ENCODE measurements around the gene PIEZO2. TPM values are rescaled to one million over a fixed set of nuclear protein-coding genes. Genes with fewer than 3 reads are reported as not detected.

The PIEZO2 gene
- total RNA-seq, 4 donors from 2014 or later = 2.4 to 5.2 (median 3.3) TPM

GRCh38 chr18:10789180-10789579, 360.2 kb downstream of the PIEZO2 start:
- no peaks in the 10 kb centered on the region for H3K27me3 ChIP-seq
- H3K9me3 ChIP-seq = no peaks in the 10 kb centered on the region
- H3K4me3 ChIP-seq = no peak overlapping the region
- 79% methylated on average over 2 of the region's 2 CpGs for WGBS
- intact Hi-C loops (cut with DNase I) = no loop called here
- no peak overlapping the region for H3K27ac ChIP-seq (replicated peaks in 1 of 4)
- no peak for DNase-seq (ENCODE audit: extremely low spot score)
- TF ChIP-seq POLR2A (IDR thresholded peaks at IDR 0.05; ENCODE audit: low read depth) (no peak), EP300 (IDR thresholded peaks at IDR 0.05) (no peak), POLR2AphosphoS5 (IDR thresholded peaks at IDR 0.05) (no peak), CTCF (IDR thresholded peaks at IDR 0.05) (no peak)
- no peaks in the 10 kb centered on the region for H3K36me3 ChIP-seq
- no peaks in the 10 kb centered on the region for H3K4me1 ChIP-seq

- no peaks in the 10 kb centered on the region for H3K36me3 ChIP-seq
- H3K4me3 ChIP-seq = no peak overlapping the region
- intact Hi-C loops (cut with DNase I) = no loop called here
- WGBS = 50% methylated on average over 5 of the region's 5 CpGs
- no peaks in the 10 kb centered on the region for H3K27me3 ChIP-seq
- TF ChIP-seq EP300 (IDR thresholded peaks at IDR 0.05) (no peak), CTCF (IDR thresholded peaks at IDR 0.05) (peak; percentile 40 to 62 (median 40)), POLR2AphosphoS5 (IDR thresholded peaks at IDR 0.05) (no peak)
- no peaks in the 10 kb centered on the region for H3K4me1 ChIP-seq
- H3K9me3 ChIP-seq = no peaks in the 10 kb centered on the region
- DNase-seq (ENCODE audit: extremely low spot score) = peak; percentile 91
- no peak overlapping the region for H3K27ac ChIP-seq (replicated peaks in 1 of 4)
Measured at GRCh38 chr18:10787293-10787901, 362.0 kb downstream of the PIEZO2 start.

- H3K36me3 ChIP-seq = no peaks in the 10 kb centered on the region
- H3K27me3 ChIP-seq = no peaks in the 10 kb centered on the region
- peak; percentile 57 for DNase-seq (ENCODE audit: extremely low spot score)
- intact Hi-C loops (cut with DNase I) = no loop called here
- no peak overlapping the region for H3K4me3 ChIP-seq
- H3K4me1 ChIP-seq = no peaks in the 10 kb centered on the region
- no peak for TF ChIP-seq EP300 (IDR thresholded peaks at IDR 0.05)
- TF ChIP-seq CTCF (IDR thresholded peaks at IDR 0.05) = no peak
- TF ChIP-seq POLR2AphosphoS5 (IDR thresholded peaks at IDR 0.05) = no peak
- no peak for TF ChIP-seq POLR2A (IDR thresholded peaks at IDR 0.05; ENCODE audit: low read depth)
- H3K9me3 ChIP-seq = no peaks in the 10 kb centered on the region
- no peak overlapping the region for H3K27ac ChIP-seq (replicated peaks in 1 of 4)
- 61% methylated on average over 3 of the region's 3 CpGs for WGBS
Measured at GRCh38 chr18:10785798-10786197, 363.6 kb downstream of the PIEZO2 start.

- Histone ChIP-seq H3K36me3 (no peaks in the 10 kb centered on the region), H3K27ac (replicated peaks in 1 of 4) (no peak overlapping the region), H3K27me3 (no peaks in the 10 kb centered on the region), H3K4me1 (no peaks in the 10 kb centered on the region), H3K4me3 (no peak overlapping the region), H3K9me3 (no peaks in the 10 kb centered on the region)
- TF ChIP-seq POLR2A (IDR thresholded peaks at IDR 0.05; ENCODE audit: low read depth) (no peak), CTCF (IDR thresholded peaks at IDR 0.05) (no peak), POLR2AphosphoS5 (IDR thresholded peaks at IDR 0.05) (no peak), EP300 (IDR thresholded peaks at IDR 0.05) (no peak)
- WGBS = 85% methylated on average over 7 of the region's 7 CpGs
- peak; percentile 53 for DNase-seq (ENCODE audit: extremely low spot score)
- intact Hi-C loops (cut with DNase I) = no loop called here
Measured at GRCh38 chr18:10784596-10785202, 364.7 kb downstream of the PIEZO2 start.

- no peaks in the 10 kb centered on the region for H3K36me3 ChIP-seq
- H3K4me1 ChIP-seq = no peaks in the 10 kb centered on the region
- intact Hi-C loops (cut with DNase I) = no loop called here
- no peak overlapping the region for H3K4me3 ChIP-seq
- WGBS = 77% methylated on average over 5 of the region's 5 CpGs
- H3K9me3 ChIP-seq = no peaks in the 10 kb centered on the region
- no peaks in the 10 kb centered on the region for H3K27me3 ChIP-seq
- H3K27ac ChIP-seq (replicated peaks in 1 of 4) = no peak overlapping the region
- DNase-seq (ENCODE audit: extremely low spot score) = no peak
- no peak for TF ChIP-seq POLR2A (IDR thresholded peaks at IDR 0.05; ENCODE audit: low read depth)
- TF ChIP-seq CTCF (IDR thresholded peaks at IDR 0.05) = no peak
- TF ChIP-seq POLR2AphosphoS5 (IDR thresholded peaks at IDR 0.05) = no peak
Measured at GRCh38 chr18:10783941-10784340, 365.4 kb downstream of the PIEZO2 start.
